Esophagus muscularis mucosa (tissue), 3 donors: ENCODE results near the gene AXIN1.

Experiments
- CTCF ChIP-seq, 3 experiments: fragments of 200-600 bp in 2 of 3; fragments of 450-650 bp in 1 of 3; sonication (generic) in 2 of 3; IDR thresholded peaks; one replicate each; pipeline ENCODE4 v1.5.1; 2017 to 2019; ENCODE audit warnings: antibody characterized with exemption in 3 of 3, mild to moderate bottlenecking in 2 of 3, moderate library complexity in 1 of 3
- POLR2AphosphoS5 ChIP-seq, 2 donors: sonication (generic); formaldehyde crosslinking; IDR thresholded peaks; one replicate each; pipeline ENCODE4 v1.6.1; 2017; ENCODE audit warnings: antibody characterized with exemption in 2 of 2

DNA sequence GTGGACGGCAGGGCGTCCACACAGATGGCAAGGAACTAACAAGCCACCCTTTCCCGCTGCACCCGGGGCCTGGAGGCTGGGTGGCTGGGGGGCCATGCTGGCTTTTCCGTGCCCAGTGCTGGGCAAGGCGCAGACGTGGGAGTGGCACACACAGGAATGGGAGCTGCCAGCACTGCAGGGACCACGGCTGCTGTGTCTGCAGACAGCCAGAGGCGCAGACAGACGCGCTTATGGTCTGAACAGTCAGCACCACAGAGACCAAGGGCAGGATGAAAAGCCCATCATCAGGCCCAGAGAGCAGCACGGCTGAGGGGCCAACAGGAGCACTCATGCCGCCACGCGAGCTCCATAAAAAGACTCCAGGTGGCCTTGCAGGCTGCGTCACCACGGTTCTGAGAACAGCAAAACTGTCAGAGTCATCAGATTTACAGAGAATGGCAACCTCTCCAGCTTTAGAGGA lies 45.6 kb downstream of the AXIN1 start:
- no peak for TF ChIP-seq CTCF (IDR thresholded peaks at IDR 0.05)
- no peak for TF ChIP-seq POLR2AphosphoS5 (IDR thresholded peaks at IDR 0.05)
